Karpas-422 (cell line): Measurements from ENCODE around the gene C17orf58. TPM values are rescaled to one million over a fixed set of nuclear protein-coding genes. Genes with fewer than 3 reads are reported as not detected.
"Not testable (repeated sequence)": the region's sequence is repeated elsewhere in the genome, so short reads cannot be mapped to it uniquely, and the experiment has no call there.

Experiments
- DNase-seq: peaks from one replicate; pipeline ENCODE4 v3.0.0-alpha.2; 2015
- H2AFZ ChIP-seq: fragments of 200-600 bp; sonication (generic); 2 replicates; pipeline ENCODE4 v1.6.1; 2014; ENCODE audit warnings: antibody characterized with exemption, low read length, mixed read lengths
- H3K27ac ChIP-seq: fragments of 200-600 bp; sonication (generic); 2 replicates; pipeline ENCODE4 v1.5.1; 2014; ENCODE audit warnings: mild to moderate bottlenecking, low read length, moderate library complexity
- H3K27me3 ChIP-seq: fragments of 200-600 bp; sonication (generic); 2 replicates; pipeline ENCODE4 v1.6.1; 2014; ENCODE audit warnings: low read length, mixed read lengths
- H3K36me3 ChIP-seq: fragments of 200-600 bp; sonication (generic); 2 replicates; pipeline ENCODE4 v1.6.1; 2014; ENCODE audit warnings: low read length, mixed read lengths; ENCODE audit not compliant: insufficient read depth
- H3K4me1 ChIP-seq: fragments of 200-600 bp; sonication (generic); 2 replicates; pipeline ENCODE4 v1.6.1; 2014; ENCODE audit warnings: mild to moderate bottlenecking, low read length, mixed read lengths
- H3K4me2 ChIP-seq: fragments of 200-600 bp; sonication (generic); 2 replicates; pipeline ENCODE4 v1.6.1; 2014; ENCODE audit warnings: low read length, low read depth, mild to moderate bottlenecking; ENCODE audit not compliant: poor library complexity, severe bottlenecking
- H3K4me3 ChIP-seq: fragments of 200-600 bp; sonication (generic); 2 replicates; pipeline ENCODE4 v1.5.1; 2014; ENCODE audit warnings: mild to moderate bottlenecking, antibody characterized with exemption, low read length, mixed read lengths
- H3K79me2 ChIP-seq: fragments of 200-600 bp; sonication (generic); 2 replicates; pipeline ENCODE4 v1.6.1; 2014; ENCODE audit warnings: mild to moderate bottlenecking, low read length, mixed read lengths
- H3K9ac ChIP-seq: fragments of 200-600 bp; sonication (generic); 2 replicates; pipeline ENCODE4 v1.6.0; 2014; ENCODE audit warnings: low read length
- H3K9me2 ChIP-seq: fragments of 200-600 bp; sonication (generic), shearing (Covaris generic); replicated peaks from 2 replicates; pipeline ENCODE4 v1.6.0; 2014; ENCODE audit warnings: mild to moderate bottlenecking, low read length, moderate library complexity; ENCODE audit not compliant: insufficient read depth
- H3K9me3 ChIP-seq: fragments of 300-700, 200-600 bp; sonication (generic); 2 replicates; pipeline ENCODE4 v1.6.1; 2014; ENCODE audit warnings: low read length, mixed read lengths
- H4K20me1 ChIP-seq: fragments of 200-600 bp; sonication (generic); 2 replicates; pipeline ENCODE4 v1.6.1; 2014; ENCODE audit warnings: mild to moderate bottlenecking, antibody characterized with exemption, low read length, low read depth; ENCODE audit not compliant: insufficient read depth
- total RNA-seq: library from RNA; depleted of rRNA; stranded (reverse); fragments of >200 nt; shearing (Covaris generic); gene quantifications from 2 replicates; pipeline ENCODE4 v1.2.3, GENCODE V29; 2014; ENCODE audit warnings: low replicate concordance

Gene C17orf58
- total RNA-seq, 1 experiment from 2014 or later = 51.0 TPM

GRCh38 chr17:68022547-68022946, 26.3 kb upstream of the C17orf58 start:
- not testable (repeated sequence) for H2AFZ ChIP-seq, H3K9me2 ChIP-seq

GRCh38 chr17:68021963-68022362, 25.7 kb upstream of the C17orf58 start:
- Histone ChIP-seq H3K79me2 (no peaks in the 10 kb centered on the region), H3K4me2 (no peak overlapping the region), H3K9ac (no peak overlapping the region)

More at GRCh38 chr17:68022547-68022946, 26.3 kb upstream of the C17orf58 start:
- not testable (repeated sequence) for H3K27ac ChIP-seq, H3K27me3 ChIP-seq, H3K9ac ChIP-seq, H4K20me1 ChIP-seq, DNase-seq, H3K36me3 ChIP-seq, H3K4me3 ChIP-seq, H3K4me2 ChIP-seq, H3K79me2 ChIP-seq, H3K9me3 ChIP-seq
- peaks cover 22% of the 10 kb centered on the region for H3K4me1 ChIP-seq

GRCh38 chr17:68020791-68021190, 24.5 kb upstream of the C17orf58 start:
- DNase-seq, H3K36me3 ChIP-seq, H3K27ac ChIP-seq, H4K20me1 ChIP-seq, H3K9me2 ChIP-seq, H3K9me3 ChIP-seq, H3K27me3 ChIP-seq, H3K79me2 ChIP-seq: not testable (repeated sequence)
- peak overlapping the region; percentile 96 for H2AFZ ChIP-seq
- peak overlapping the region; percentile 91 for H3K4me2 ChIP-seq
- peaks cover 22% of the 10 kb centered on the region for H3K4me1 ChIP-seq
- H3K9ac ChIP-seq = peak overlapping the region; percentile 82
- H3K4me3 ChIP-seq = peak overlapping the region; percentile 78

More at GRCh38 chr17:68021963-68022362, 25.7 kb upstream of the C17orf58 start:
- H3K4me1 ChIP-seq = peaks cover 22% of the 10 kb centered on the region
- no peak overlapping the region for H3K4me3 ChIP-seq
- H2AFZ ChIP-seq = no peak overlapping the region
- no peaks in the 10 kb centered on the region for H3K9me2 ChIP-seq
- no peaks in the 10 kb centered on the region for H4K20me1 ChIP-seq
- DNase-seq = no peak
- H3K27me3 ChIP-seq = no peaks in the 10 kb centered on the region
- H3K27ac ChIP-seq = no peak overlapping the region
- no peaks in the 10 kb centered on the region for H3K9me3 ChIP-seq
- H3K36me3 ChIP-seq = no peaks in the 10 kb centered on the region

- Histone ChIP-seq H3K4me3 (peak overlapping the region; percentile 78), H3K79me2 (no peaks in the 10 kb centered on the region), H3K9ac (peak overlapping the region; percentile 82), H3K4me2 (peak overlapping the region; percentile 91), H2AFZ (peak overlapping the region; percentile 96), H3K9me3 (no peaks in the 10 kb centered on the region), H3K27ac (peak overlapping the region; percentile 50; the same call in 1 of the 2 replicates), H3K36me3 (no peaks in the 10 kb centered on the region), H3K4me1 (peaks cover 22% of the 10 kb centered on the region), H3K27me3 (no peaks in the 10 kb centered on the region), H4K20me1 (no peaks in the 10 kb centered on the region), H3K9me2 (no peaks in the 10 kb centered on the region)
- DNase-seq = no peak
These were observed 24.1 kb upstream of the C17orf58 start for GRCh38 chr17:68020409-68020756.

GRCh38 chr17:68019675-68020408, 23.6 kb upstream of the C17orf58 start:
- peaks cover 22% of the 10 kb centered on the region for H3K4me1 ChIP-seq
- H4K20me1 ChIP-seq = no peaks in the 10 kb centered on the region
- H3K36me3 ChIP-seq = no peaks in the 10 kb centered on the region
- H2AFZ ChIP-seq = peak overlapping the region; percentile 96
- H3K79me2 ChIP-seq = no peaks in the 10 kb centered on the region
- peak overlapping the region; percentile 50; the same call in 1 of the 2 replicates for H3K27ac ChIP-seq
- H3K9me3 ChIP-seq = no peaks in the 10 kb centered on the region
- DNase-seq = peak; percentile 98
- no peaks in the 10 kb centered on the region for H3K27me3 ChIP-seq
- H3K4me3 ChIP-seq = peak overlapping the region; percentile 78
- H3K9ac ChIP-seq = peak overlapping the region; percentile 82
- no peaks in the 10 kb centered on the region for H3K9me2 ChIP-seq
- peak overlapping the region; percentile 91 for H3K4me2 ChIP-seq

GRCh38 chr17:68019336-68019674, 23.0 kb upstream of the C17orf58 start:
- Histone ChIP-seq H4K20me1 (no peaks in the 10 kb centered on the region), H3K4me3 (peak overlapping the region; percentile 65), H3K36me3 (no peaks in the 10 kb centered on the region), H3K9me2 (no peaks in the 10 kb centered on the region), H3K79me2 (no peaks in the 10 kb centered on the region), H3K27me3 (no peaks in the 10 kb centered on the region), H3K27ac (no peak overlapping the region), H3K4me2 (peak overlapping the region; percentile 91), H3K4me1 (peaks cover 22% of the 10 kb centered on the region), H3K9ac (peak overlapping the region; percentile 57), H3K9me3 (no peaks in the 10 kb centered on the region), H2AFZ (peak overlapping the region; percentile 48; the same call in 1 of the 2 replicates)
- DNase-seq = no peak

- H3K36me3 ChIP-seq, H3K9me3 ChIP-seq, DNase-seq, H3K4me2 ChIP-seq, H3K27me3 ChIP-seq, H3K79me2 ChIP-seq, H3K27ac ChIP-seq, H4K20me1 ChIP-seq, H2AFZ ChIP-seq, H3K4me3 ChIP-seq, H3K9ac ChIP-seq, H3K9me2 ChIP-seq: not testable (repeated sequence)
- peaks cover 22% of the 10 kb centered on the region for H3K4me1 ChIP-seq
These were observed 22.2 kb upstream of the C17orf58 start for GRCh38 chr17:68018493-68018892.

GRCh38 chr17:68016838-68017237, 20.6 kb upstream of the C17orf58 start:
- Histone ChIP-seq H3K79me2 (no peaks in the 10 kb centered on the region), H3K9me3 (no peaks in the 10 kb centered on the region), H3K27me3 (no peaks in the 10 kb centered on the region), H3K4me2 (no peak overlapping the region), H3K9ac (no peak overlapping the region), H3K9me2 (no peaks in the 10 kb centered on the region), H3K36me3 (no peaks in the 10 kb centered on the region), H4K20me1 (no peaks in the 10 kb centered on the region), H3K27ac (no peak overlapping the region), H3K4me1 (peaks cover 18% of the 10 kb centered on the region), H2AFZ (no peak overlapping the region), H3K4me3 (no peak overlapping the region)
- DNase-seq = no peak
